HepG2 (cell line): Measurements from ENCODE around the gene TMEM80. TPM values are rescaled to one million over a fixed set of nuclear protein-coding genes. Genes with fewer than 3 reads are reported as not detected.

Experiments
- AGO1 ChIP-seq: fragments of 200-400 bp; formaldehyde crosslinking; IDR thresholded peaks from 2 replicates; pipeline ENCODE4 v1.6.1; 2017; ENCODE audit warnings: mild to moderate bottlenecking, low read depth, low read length, moderate library complexity; ENCODE audit not compliant: poor library complexity, severe bottlenecking
- DNMT1 ChIP-seq: sonication (generic); formaldehyde crosslinking; IDR thresholded peaks from 2 replicates; pipeline ENCODE4 v1.5.1; 2020; ENCODE audit warnings: mild to moderate bottlenecking, missing genetic modification reagents
- DPF2 ChIP-seq: sonication (generic); formaldehyde crosslinking; IDR thresholded peaks from 2 replicates; pipeline ENCODE4 v1.4.0; 2020; ENCODE audit warnings: mild to moderate bottlenecking, low read depth, missing genetic modification reagents, borderline replicate concordance
- MED13 ChIP-seq: sonication (generic); formaldehyde crosslinking; IDR thresholded peaks from 2 replicates; pipeline ENCODE4 v1.5.0; 2020; ENCODE audit warnings: missing genetic modification reagents
- NCOA2 ChIP-seq: sonication (generic); formaldehyde crosslinking; IDR thresholded peaks from 2 replicates; pipeline ENCODE4 v1.8.0; 2022; ENCODE audit warnings: inconsistent platforms
- POGZ ChIP-seq: sonication (generic); formaldehyde crosslinking; IDR thresholded peaks from 2 replicates; pipeline ENCODE4 v1.4.0; 2020; ENCODE audit warnings: mild to moderate bottlenecking, missing genetic modification reagents
- SALL2 ChIP-seq: sonication (generic); formaldehyde crosslinking; IDR thresholded peaks from 2 replicates; pipeline ENCODE4 v1.8.1; 2023; ENCODE audit warnings: mild to moderate bottlenecking, missing genetic modification reagents, inconsistent platforms
- SIX4 ChIP-seq: sonication (generic); formaldehyde crosslinking; IDR thresholded peaks from 2 replicates; pipeline ENCODE4 v1.4.0; 2020; ENCODE audit warnings: missing genetic modification reagents
- SOX5 ChIP-seq: IDR thresholded peaks from 2 replicates; pipeline ENCODE4 v1.6.1; 2016; ENCODE audit warnings: borderline replicate concordance
- TBL1XR1 ChIP-seq: fragments of 150-350 bp; IDR thresholded peaks from 2 replicates; pipeline ENCODE4 v1.6.1; 2014; ENCODE audit warnings: borderline replicate concordance, low read length; ENCODE audit not compliant: partially characterized antibody
- ZFP36 ChIP-seq: fragments of 150-350 bp; IDR thresholded peaks from 2 replicates; pipeline ENCODE4 v1.6.1; 2018; ENCODE audit warnings: borderline replicate concordance, low read length, low read depth; ENCODE audit not compliant: partially characterized antibody
- ZNF124 ChIP-seq: sonication (generic); formaldehyde crosslinking; IDR thresholded peaks from 2 replicates; pipeline ENCODE4 v1.4.0; 2020; ENCODE audit warnings: missing genetic modification reagents
- ZNF143 ChIP-seq: sonication (generic); formaldehyde crosslinking; IDR thresholded peaks from 2 replicates; pipeline ENCODE4 v1.4.0; 2020; ENCODE audit warnings: missing genetic modification reagents
- ZNF251 ChIP-seq: sonication (generic); formaldehyde crosslinking; IDR thresholded peaks from 2 replicates; pipeline ENCODE4 v1.9.0; 2021; ENCODE audit warnings: mild to moderate bottlenecking, missing genetic modification reagents
- ZNF567 ChIP-seq: sonication (generic); formaldehyde crosslinking; IDR thresholded peaks from 2 replicates; pipeline ENCODE4 v1.8.1; 2023; ENCODE audit warnings: mild to moderate bottlenecking, missing genetic modification reagents, borderline replicate concordance
- ZNF570 ChIP-seq: sonication (generic); formaldehyde crosslinking; IDR thresholded peaks from 2 replicates; pipeline ENCODE4 v1.4.0; 2020; ENCODE audit warnings: mild to moderate bottlenecking, missing genetic modification reagents, borderline replicate concordance
- ZNF614 ChIP-seq: IDR thresholded peaks from 2 replicates; pipeline ENCODE4 v1.6.1; 2018; ENCODE audit warnings: missing biosample characterization, missing genetic modification reagents, inconsistent platforms, borderline replicate concordance
- polyA plus RNA-seq, 8 experiments: library from polyadenylated mRNA; depleted of rRNA in 3 of 8; stranded (reverse) in 7 of 8; unstranded in 1 of 8; fragments of >200 nt; fragmentation: Illumina TruSeq in 4 of 8; extraction: Trizol in 4 of 8; gene quantifications; 2 replicates each; pipeline versions ENCODE4 v1.2.1 to v1.2.3, GENCODE V29; 2011 to 2016; ENCODE audit warnings: low read depth in 4 of 8, missing spikeins in 1 of 8, mixed read lengths in 1 of 8; ENCODE audit not compliant: insufficient read depth in 1 of 8
- total RNA-seq, 5 experiments: library from RNA; depleted of rRNA; stranded (reverse); fragments of >200 nt; fragmentation: Illumina TruSeq; extraction: Trizol; gene quantifications; 2 replicates each; pipeline ENCODE4 v1.2.3, GENCODE V29; 2016; ENCODE audit warnings: low read depth in 1 of 5
- TF ChIP-seq, protein P1 (sequence below): sonication (generic); formaldehyde crosslinking; IDR thresholded peaks from 2 replicates; pipeline ENCODE4 v1.9.0; 2021; ENCODE audit warnings: mild to moderate bottlenecking, missing genetic modification reagents
- TF ChIP-seq, protein P2 (sequence below): sonication (generic); formaldehyde crosslinking; IDR thresholded peaks from 2 replicates; pipeline ENCODE4 v1.4.0; 2020; ENCODE audit warnings: missing genetic modification reagents, mild to moderate bottlenecking, borderline replicate concordance
- TF ChIP-seq, protein P3 (sequence below): sonication (generic); formaldehyde crosslinking; IDR thresholded peaks from 2 replicates; pipeline ENCODE4 v1.4.0; 2020; ENCODE audit warnings: mild to moderate bottlenecking, missing genetic modification reagents

TMEM80 gene
- total and polyA plus RNA-seq, 2 of the 13 experiments (the other 11 are each of a cell fraction or from before 2014, with no cell fraction given) = 5.6 to 17.1 TPM

DNA sequence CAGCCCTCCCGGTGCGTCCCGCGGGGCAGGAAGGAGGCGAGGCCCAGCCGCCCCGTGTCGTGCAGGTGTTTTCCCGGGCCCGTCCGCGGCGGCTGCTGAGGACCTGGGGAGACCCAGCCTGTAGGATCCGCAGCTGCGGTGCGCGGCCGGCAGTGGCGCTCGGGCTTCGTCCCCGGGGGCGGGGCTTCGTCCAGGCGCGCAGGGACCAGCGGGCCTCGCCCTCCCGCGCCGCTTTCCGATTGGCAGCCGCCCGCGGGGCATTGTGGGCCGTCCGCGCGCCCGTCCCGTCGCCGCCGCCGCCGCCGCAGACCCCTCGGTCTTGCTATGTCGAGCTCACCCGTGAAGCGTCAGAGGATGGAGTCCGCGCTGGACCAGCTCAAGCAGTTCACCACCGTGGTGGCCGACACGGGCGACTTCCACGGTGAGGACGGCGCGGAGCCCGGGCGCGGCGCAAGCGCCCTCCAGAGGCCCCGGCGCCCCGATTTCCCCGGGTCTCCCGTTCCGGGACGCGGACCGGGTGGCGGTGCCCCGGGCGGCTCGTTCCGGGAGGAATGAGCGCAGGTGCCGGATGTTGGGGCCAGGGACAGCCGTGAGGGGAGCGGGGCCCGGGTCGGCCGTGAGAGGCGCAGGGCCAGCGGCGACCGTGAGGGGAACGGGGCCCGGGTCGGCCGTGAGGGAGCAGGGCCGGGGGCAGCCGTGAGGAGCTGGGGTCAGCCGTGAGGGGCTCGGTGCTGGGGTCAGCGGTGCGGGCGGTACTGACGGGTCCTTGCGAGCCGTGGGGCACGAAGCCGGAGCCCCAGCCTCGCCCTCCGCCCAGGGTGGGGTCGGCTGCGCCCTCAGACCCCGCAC, 51.8 kb downstream of the TMEM80 start, which contains the start of gene TALDO1 (continued):
- peak; percentile 41; the same call in 1 of the 2 replicates for TF ChIP-seq DNMT1
- TF ChIP-seq, protein P1, sequence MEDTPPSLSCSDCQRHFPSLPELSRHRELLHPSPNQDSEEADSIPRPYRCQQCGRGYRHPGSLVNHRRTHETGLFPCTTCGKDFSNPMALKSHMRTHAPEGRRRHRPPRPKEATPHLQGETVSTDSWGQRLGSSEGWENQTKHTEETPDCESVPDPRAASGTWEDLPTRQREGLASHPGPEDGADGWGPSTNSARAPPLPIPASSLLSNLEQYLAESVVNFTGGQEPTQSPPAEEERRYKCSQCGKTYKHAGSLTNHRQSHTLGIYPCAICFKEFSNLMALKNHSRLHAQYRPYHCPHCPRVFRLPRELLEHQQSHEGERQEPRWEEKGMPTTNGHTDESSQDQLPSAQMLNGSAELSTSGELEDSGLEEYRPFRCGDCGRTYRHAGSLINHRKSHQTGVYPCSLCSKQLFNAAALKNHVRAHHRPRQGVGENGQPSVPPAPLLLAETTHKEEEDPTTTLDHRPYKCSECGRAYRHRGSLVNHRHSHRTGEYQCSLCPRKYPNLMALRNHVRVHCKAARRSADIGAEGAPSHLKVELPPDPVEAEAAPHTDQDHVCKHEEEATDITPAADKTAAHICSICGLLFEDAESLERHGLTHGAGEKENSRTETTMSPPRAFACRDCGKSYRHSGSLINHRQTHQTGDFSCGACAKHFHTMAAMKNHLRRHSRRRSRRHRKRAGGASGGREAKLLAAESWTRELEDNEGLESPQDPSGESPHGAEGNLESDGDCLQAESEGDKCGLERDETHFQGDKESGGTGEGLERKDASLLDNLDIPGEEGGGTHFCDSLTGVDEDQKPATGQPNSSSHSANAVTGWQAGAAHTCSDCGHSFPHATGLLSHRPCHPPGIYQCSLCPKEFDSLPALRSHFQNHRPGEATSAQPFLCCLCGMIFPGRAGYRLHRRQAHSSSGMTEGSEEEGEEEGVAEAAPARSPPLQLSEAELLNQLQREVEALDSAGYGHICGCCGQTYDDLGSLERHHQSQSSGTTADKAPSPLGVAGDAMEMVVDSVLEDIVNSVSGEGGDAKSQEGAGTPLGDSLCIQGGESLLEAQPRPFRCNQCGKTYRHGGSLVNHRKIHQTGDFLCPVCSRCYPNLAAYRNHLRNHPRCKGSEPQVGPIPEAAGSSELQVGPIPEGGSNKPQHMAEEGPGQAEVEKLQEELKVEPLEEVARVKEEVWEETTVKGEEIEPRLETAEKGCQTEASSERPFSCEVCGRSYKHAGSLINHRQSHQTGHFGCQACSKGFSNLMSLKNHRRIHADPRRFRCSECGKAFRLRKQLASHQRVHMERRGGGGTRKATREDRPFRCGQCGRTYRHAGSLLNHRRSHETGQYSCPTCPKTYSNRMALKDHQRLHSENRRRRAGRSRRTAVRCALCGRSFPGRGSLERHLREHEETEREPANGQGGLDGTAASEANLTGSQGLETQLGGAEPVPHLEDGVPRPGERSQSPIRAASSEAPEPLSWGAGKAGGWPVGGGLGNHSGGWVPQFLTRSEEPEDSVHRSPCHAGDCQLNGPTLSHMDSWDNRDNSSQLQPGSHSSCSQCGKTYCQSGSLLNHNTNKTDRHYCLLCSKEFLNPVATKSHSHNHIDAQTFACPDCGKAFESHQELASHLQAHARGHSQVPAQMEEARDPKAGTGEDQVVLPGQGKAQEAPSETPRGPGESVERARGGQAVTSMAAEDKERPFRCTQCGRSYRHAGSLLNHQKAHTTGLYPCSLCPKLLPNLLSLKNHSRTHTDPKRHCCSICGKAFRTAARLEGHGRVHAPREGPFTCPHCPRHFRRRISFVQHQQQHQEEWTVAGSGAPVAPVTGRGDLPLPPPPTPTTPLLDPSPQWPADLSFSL (CRISPR knock-in tag) = no peak
- TF ChIP-seq ZNF143 (CRISPR knock-in tag) = peak; percentile 86
- TF ChIP-seq SOX5 (CRISPR knock-in tag) = no peak
- no peak for TF ChIP-seq TBL1XR1
- TF ChIP-seq ZNF124 (CRISPR knock-in tag) = no peak
- TF ChIP-seq ZNF614 (CRISPR knock-in tag) = no peak
- no peak for TF ChIP-seq SIX4 (CRISPR knock-in tag)
- TF ChIP-seq ZNF570 (CRISPR knock-in tag) = no peak; the same call in 1 of the 2 replicates
- TF ChIP-seq, protein P2, sequence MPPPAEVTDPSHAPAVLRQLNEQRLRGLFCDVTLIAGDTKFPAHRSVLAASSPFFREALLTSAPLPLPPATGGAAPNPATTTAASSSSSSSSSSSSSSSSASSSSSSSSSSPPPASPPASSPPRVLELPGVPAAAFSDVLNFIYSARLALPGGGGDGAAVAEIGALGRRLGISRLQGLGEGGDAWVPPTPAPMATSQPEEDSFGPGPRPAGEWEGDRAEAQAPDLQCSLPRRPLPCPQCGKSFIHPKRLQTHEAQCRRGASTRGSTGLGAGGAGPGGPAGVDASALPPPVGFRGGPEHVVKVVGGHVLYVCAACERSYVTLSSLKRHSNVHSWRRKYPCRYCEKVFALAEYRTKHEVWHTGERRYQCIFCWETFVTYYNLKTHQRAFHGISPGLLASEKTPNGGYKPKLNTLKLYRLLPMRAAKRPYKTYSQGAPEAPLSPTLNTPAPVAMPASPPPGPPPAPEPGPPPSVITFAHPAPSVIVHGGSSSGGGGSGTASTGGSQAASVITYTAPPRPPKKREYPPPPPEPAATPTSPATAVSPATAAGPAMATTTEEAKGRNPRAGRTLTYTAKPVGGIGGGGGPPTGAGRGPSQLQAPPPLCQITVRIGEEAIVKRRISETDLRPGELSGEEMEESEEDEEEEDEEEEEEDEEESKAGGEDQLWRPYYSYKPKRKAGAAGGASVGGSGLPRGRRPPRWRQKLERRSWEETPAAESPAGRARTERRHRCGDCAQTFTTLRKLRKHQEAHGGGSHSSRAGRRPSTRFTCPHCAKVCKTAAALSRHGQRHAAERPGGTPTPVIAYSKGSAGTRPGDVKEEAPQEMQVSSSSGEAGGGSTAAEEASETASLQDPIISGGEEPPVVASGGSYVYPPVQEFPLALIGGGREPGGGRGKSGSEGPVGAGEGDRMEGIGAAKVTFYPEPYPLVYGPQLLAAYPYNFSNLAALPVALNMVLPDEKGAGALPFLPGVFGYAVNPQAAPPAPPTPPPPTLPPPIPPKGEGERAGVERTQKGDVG = no peak
- no peak for TF ChIP-seq ZNF251 (CRISPR knock-in tag)
- TF ChIP-seq MED13 (CRISPR knock-in tag) = peak; percentile 24
- no peak for TF ChIP-seq ZNF567 (CRISPR knock-in tag)
- TF ChIP-seq, protein P3, sequence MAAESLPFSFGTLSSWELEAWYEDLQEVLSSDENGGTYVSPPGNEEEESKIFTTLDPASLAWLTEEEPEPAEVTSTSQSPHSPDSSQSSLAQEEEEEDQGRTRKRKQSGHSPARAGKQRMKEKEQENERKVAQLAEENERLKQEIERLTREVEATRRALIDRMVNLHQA (CRISPR knock-in tag) = no peak
- no peak for TF ChIP-seq ZFP36
- TF ChIP-seq AGO1 = no peak
- peak; percentile 58; the same call in 1 of the 2 replicates for TF ChIP-seq POGZ (CRISPR knock-in tag)
- TF ChIP-seq NCOA2 (CRISPR knock-in tag) = no peak
- TF ChIP-seq DPF2 (CRISPR knock-in tag) = no peak
- no peak for TF ChIP-seq SALL2 (CRISPR knock-in tag)
